ENCODE measurements around the gene MPP7.

The MPP7 gene

GRCh38 chr10:28307267-28307666, 4.4 kb upstream of the MPP7 start:
- DNase-seq = no peak

GRCh38 chr10:28305553-28305952, 2.7 kb upstream of the MPP7 start:
- DNase-seq = no peak

GRCh38 chr10:28304032-28304571, 1.2 kb upstream of the MPP7 start:
- no peak for DNase-seq

GRCh38 chr10:28302012-28302637, 739 bp downstream of the MPP7 start:
- DNase-seq = peak in 9 of 56 donors; percentile 4 to 70 (median 29)

- DNase-seq = peak in 1 of 56 donors; percentile 1
Observed at GRCh38 chr10:28300027-28300426, 2.8 kb downstream of the MPP7 start.

GRCh38 chr10:28298951-28299350, 3.9 kb downstream of the MPP7 start:
- DNase-seq = no peak

- no peak for DNase-seq
Observed at GRCh38 chr10:28296023-28296422, 6.8 kb downstream of the MPP7 start.

- DNase-seq = no peak
Observed at GRCh38 chr10:28295336-28295735, 7.5 kb downstream of the MPP7 start.

GRCh38 chr10:28294809-28295208, 8.1 kb downstream of the MPP7 start:
- no peak for DNase-seq

GRCh38 chr10:28294169-28294532, 8.7 kb downstream of the MPP7 start:
- DNase-seq = no peak

- DNase-seq = no peak
Observed at GRCh38 chr10:28293236-28294168, 9.4 kb downstream of the MPP7 start.

GRCh38 chr10:28291881-28292297, 11.0 kb downstream of the MPP7 start:
- no peak for DNase-seq

- no peak for DNase-seq
Observed at GRCh38 chr10:28285816-28286215, 17.0 kb downstream of the MPP7 start.

- no peak for DNase-seq
Observed at GRCh38 chr10:28284126-28284525, 18.7 kb downstream of the MPP7 start.

- no peak for DNase-seq
Observed at GRCh38 chr10:28283251-28283650, 19.6 kb downstream of the MPP7 start.

- DNase-seq = no peak
Observed at GRCh38 chr10:28282336-28282735, 20.5 kb downstream of the MPP7 start.

- no peak for DNase-seq
Observed at GRCh38 chr10:28281726-28282315, 21.0 kb downstream of the MPP7 start.

GRCh38 chr10:28280652-28281051, 22.2 kb downstream of the MPP7 start:
- no peak for DNase-seq

- DNase-seq = no peak
Observed at GRCh38 chr10:28279878-28280277, 23.0 kb downstream of the MPP7 start.

- no peak for DNase-seq
Observed at GRCh38 chr10:28278842-28279241, 24.0 kb downstream of the MPP7 start.

- no peak for DNase-seq
Observed at GRCh38 chr10:28276384-28276783, 26.5 kb downstream of the MPP7 start.

GRCh38 chr10:28274475-28274874, 28.4 kb downstream of the MPP7 start:
- DNase-seq = no peak
